Cardiac muscle cell (in vitro differentiated cells and primary cell): ENCODE measurements around the gene JADE2. TPM values are rescaled to one million over a fixed set of nuclear protein-coding genes. Genes with fewer than 3 reads are reported as not detected.

Source experiments
- DNase-seq, 2 donors: peaks; one replicate each; pipeline versions ENCODE4 v3.0.0 to v3.0.0-alpha.2; 2010 to 2017; ENCODE audit warnings: low read depth in 1 of 2, low spot score in 1 of 2
- H3K27ac ChIP-seq: fragments of 200-600 bp; sonication (generic); 2 replicates; pipeline ENCODE4 v1.5.1; 2016
- H3K27me3 ChIP-seq: fragments of 200-600 bp; sonication (generic); 2 replicates; pipeline ENCODE4 v1.6.0; 2016; ENCODE audit warnings: control low read depth
- H3K36me3 ChIP-seq: fragments of 200-600 bp; sonication (generic); 2 replicates; pipeline ENCODE4 v1.5.1; 2016; ENCODE audit warnings: control low read depth
- H3K4me1 ChIP-seq: fragments of 200-600 bp; sonication (generic); 2 replicates; pipeline ENCODE4 v1.8.1; 2017; ENCODE audit warnings: low read depth, mild to moderate bottlenecking, mixed run types
- H3K4me3 ChIP-seq: fragments of 200-600 bp; sonication (generic); 2 replicates; pipeline ENCODE4 v1.5.1; 2016; ENCODE audit warnings: mild to moderate bottlenecking
- H3K9me3 ChIP-seq: fragments of 200-600 bp; sonication (generic); 2 replicates; pipeline ENCODE4 v1.5.1; 2017; ENCODE audit warnings: low read depth, mild to moderate bottlenecking, control low read depth
- CTCF ChIP-seq: IDR thresholded peaks from 2 replicates; pipeline ENCODE4 v1.5.1; 2012; ENCODE audit warnings: low read depth, mild to moderate bottlenecking, low read length
- polyA plus RNA-seq: library from polyadenylated mRNA; unstranded; fragments of >200 nt; fragmentation: Nextera tagmentation; extraction: Ambion mirVana; gene quantifications from 2 replicates; pipeline ENCODE4 v1.2.1, GENCODE V29; 2016
- total RNA-seq: library from RNA; depleted of rRNA; stranded (reverse); fragments of >200 nt; gene quantifications from 2 replicates; pipeline ENCODE4 v1.2.3, GENCODE V29; 2016

The JADE2 gene
- total and polyA plus RNA-seq, 2 experiments from 2014 or later: 2.8 to 17.8 TPM

- Histone ChIP-seq H3K4me1 (no peaks in the 10 kb centered on the region), H3K36me3 (no peaks in the 10 kb centered on the region), H3K4me3 (no peak overlapping the region), H3K27me3 (no peaks in the 10 kb centered on the region), H3K9me3 (no peaks in the 10 kb centered on the region), H3K27ac (no peak overlapping the region)
- no peak for TF ChIP-seq CTCF
- DNase-seq: no peak
Observed at GRCh38 chr5:134543820-134544614, 18.5 kb downstream of the JADE2 start.

- H3K9me3 ChIP-seq: no peaks in the 10 kb centered on the region
- DNase-seq: peak in 1 of 2 donors; percentile 81
- no peak for TF ChIP-seq CTCF
- H3K4me1 ChIP-seq: no peaks in the 10 kb centered on the region
- no peaks in the 10 kb centered on the region for H3K36me3 ChIP-seq
- H3K27me3 ChIP-seq: no peaks in the 10 kb centered on the region
- no peak overlapping the region for H3K27ac ChIP-seq
- H3K4me3 ChIP-seq: no peak overlapping the region
Observed at GRCh38 chr5:134545070-134545868, 19.8 kb downstream of the JADE2 start.

- Histone ChIP-seq H3K27me3 (no peaks in the 10 kb centered on the region), H3K36me3 (no peaks in the 10 kb centered on the region), H3K27ac (no peak overlapping the region), H3K9me3 (no peaks in the 10 kb centered on the region), H3K4me3 (no peak overlapping the region), H3K4me1 (no peaks in the 10 kb centered on the region)
- no peak for DNase-seq
- no peak for TF ChIP-seq CTCF
Observed at GRCh38 chr5:134547066-134547465, 21.6 kb downstream of the JADE2 start.

- no peak overlapping the region for H3K27ac ChIP-seq
Observed at GRCh38 chr5:134547579-134547978, 22.1 kb downstream of the JADE2 start.

More at GRCh38 chr5:134547579-134547978, 22.1 kb downstream of the JADE2 start:
- DNase-seq: peak in 1 of 2 donors; percentile 88
- Histone ChIP-seq H3K4me3 (no peak overlapping the region), H3K36me3 (no peaks in the 10 kb centered on the region), H3K4me1 (no peaks in the 10 kb centered on the region), H3K9me3 (no peaks in the 10 kb centered on the region), H3K27me3 (no peaks in the 10 kb centered on the region)
- no peak for TF ChIP-seq CTCF
